Smooth muscle cell (in vitro differentiated cells): ENCODE results near the gene SCMH1. TPM values are rescaled to one million over a fixed set of nuclear protein-coding genes. Genes with fewer than 3 reads are reported as not detected.

Experiments
- DNase-seq: peaks from one replicate; lab custom pipeline; 2025; ENCODE audit not compliant: unreplicated experiment; lab: John Stamatoyannopoulos, UW
- H2AFZ ChIP-seq: fragments of 200-600 bp; sonication (generic); 2 replicates; pipeline ENCODE4 v1.6.0; 2016; ENCODE audit warnings: antibody characterized with exemption, low read depth, mild to moderate bottlenecking
- H3F3A ChIP-seq: fragments of 200-600 bp; sonication (generic); 2 replicates; pipeline ENCODE4 v1.6.0; 2017; ENCODE audit warnings: antibody characterized with exemption, low read depth
- H3K27ac ChIP-seq: fragments of 200-600 bp; sonication (generic); 2 replicates; pipeline ENCODE4 v1.5.1; 2016; ENCODE audit warnings: low read depth, mild to moderate bottlenecking
- H3K27me3 ChIP-seq: fragments of 200-600 bp; sonication (generic); 2 replicates; pipeline ENCODE4 v1.6.1; 2016; ENCODE audit warnings: low read depth, mild to moderate bottlenecking
- H3K36me3 ChIP-seq: fragments of 200-600 bp; sonication (generic); 2 replicates; pipeline ENCODE4 v1.5.1; 2016; ENCODE audit warnings: low read depth
- H3K4me1 ChIP-seq: fragments of 200-600 bp; sonication (generic); 2 replicates; pipeline ENCODE4 v1.5.1; 2016; ENCODE audit warnings: low read depth
- H3K4me2 ChIP-seq: fragments of 200-600 bp; sonication (generic); 2 replicates; pipeline ENCODE4 v1.6.0; 2016; ENCODE audit warnings: mild to moderate bottlenecking
- H3K4me3 ChIP-seq: fragments of 200-600 bp; sonication (generic); 2 replicates; pipeline ENCODE4 v1.5.1; 2016; ENCODE audit warnings: mild to moderate bottlenecking
- H3K79me2 ChIP-seq: fragments of 200-600 bp; sonication (generic); 2 replicates; pipeline ENCODE4 v1.6.0; 2016; ENCODE audit warnings: low read depth, mild to moderate bottlenecking
- H3K9ac ChIP-seq: fragments of 200-600 bp; sonication (generic); 2 replicates; pipeline ENCODE4 v1.6.0; 2016; ENCODE audit warnings: low read depth
- H3K9me3 ChIP-seq: fragments of 200-600 bp; sonication (generic); replicated peaks from 2 replicates; pipeline ENCODE4 v1.5.1; 2016; ENCODE audit warnings: low read depth
- H4K20me1 ChIP-seq: fragments of 200-600 bp; sonication (generic); 2 replicates; pipeline ENCODE4 v1.6.0; 2016; ENCODE audit warnings: low read depth
- WGBS: methylation state at CpG from one replicate; pipeline ENCODE4 v1.1.7; 2016; ENCODE audit warnings: low lambda C conversion rate; 5-methylcytosine and 5-hydroxymethylcytosine counted together
- polyA plus RNA-seq: library from polyadenylated mRNA; unstranded; fragments of >200 nt; fragmentation: Nextera tagmentation; extraction: Ambion mirVana; gene quantifications from 2 replicates; pipeline ENCODE4 v1.2.1, GENCODE V29; 2016
- total RNA-seq: library from RNA; depleted of rRNA; stranded (reverse); fragments of >200 nt; gene quantifications from 2 replicates; pipeline ENCODE4 v1.2.3, GENCODE V29; 2014
- TF ChIP-seq, protein P1 (sequence below): fragments of 200-600 bp; sonication (generic); IDR thresholded peaks from 2 replicates; pipeline ENCODE4 v1.5.1; 2017; ENCODE audit warnings: borderline replicate concordance, mild to moderate bottlenecking, antibody characterized with exemption; ENCODE audit not compliant: insufficient read depth, poor library complexity, severe bottlenecking

Gene SCMH1
- total and polyA plus RNA-seq, 2 experiments from 2014 or later = 24.0 to 46.4 TPM

GRCh38 chr1:41162441-41162840 lies 79.7 kb downstream of the SCMH1 start:
- Histone ChIP-seq H3K36me3 (peaks cover 15% of the 10 kb centered on the region), H3K4me3 (no peak overlapping the region), H3K79me2 (no peaks in the 10 kb centered on the region), H3K27ac (no peak overlapping the region), H3K4me2 (no peak overlapping the region), H3K9me3 (peaks cover 10% of the 10 kb centered on the region), H3F3A (peaks cover 23% of the 10 kb centered on the region), H3K27me3 (no peaks in the 10 kb centered on the region), H4K20me1 (no peaks in the 10 kb centered on the region), H3K4me1 (no peaks in the 10 kb centered on the region), H2AFZ (no peak overlapping the region), H3K9ac (no peak overlapping the region)
- TF ChIP-seq, protein P1, sequence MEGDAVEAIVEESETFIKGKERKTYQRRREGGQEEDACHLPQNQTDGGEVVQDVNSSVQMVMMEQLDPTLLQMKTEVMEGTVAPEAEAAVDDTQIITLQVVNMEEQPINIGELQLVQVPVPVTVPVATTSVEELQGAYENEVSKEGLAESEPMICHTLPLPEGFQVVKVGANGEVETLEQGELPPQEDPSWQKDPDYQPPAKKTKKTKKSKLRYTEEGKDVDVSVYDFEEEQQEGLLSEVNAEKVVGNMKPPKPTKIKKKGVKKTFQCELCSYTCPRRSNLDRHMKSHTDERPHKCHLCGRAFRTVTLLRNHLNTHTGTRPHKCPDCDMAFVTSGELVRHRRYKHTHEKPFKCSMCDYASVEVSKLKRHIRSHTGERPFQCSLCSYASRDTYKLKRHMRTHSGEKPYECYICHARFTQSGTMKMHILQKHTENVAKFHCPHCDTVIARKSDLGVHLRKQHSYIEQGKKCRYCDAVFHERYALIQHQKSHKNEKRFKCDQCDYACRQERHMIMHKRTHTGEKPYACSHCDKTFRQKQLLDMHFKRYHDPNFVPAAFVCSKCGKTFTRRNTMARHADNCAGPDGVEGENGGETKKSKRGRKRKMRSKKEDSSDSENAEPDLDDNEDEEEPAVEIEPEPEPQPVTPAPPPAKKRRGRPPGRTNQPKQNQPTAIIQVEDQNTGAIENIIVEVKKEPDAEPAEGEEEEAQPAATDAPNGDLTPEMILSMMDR = no peak
- no peak for DNase-seq
- 62% methylated on average over 3 of the region's 3 CpGs for WGBS

DNA sequence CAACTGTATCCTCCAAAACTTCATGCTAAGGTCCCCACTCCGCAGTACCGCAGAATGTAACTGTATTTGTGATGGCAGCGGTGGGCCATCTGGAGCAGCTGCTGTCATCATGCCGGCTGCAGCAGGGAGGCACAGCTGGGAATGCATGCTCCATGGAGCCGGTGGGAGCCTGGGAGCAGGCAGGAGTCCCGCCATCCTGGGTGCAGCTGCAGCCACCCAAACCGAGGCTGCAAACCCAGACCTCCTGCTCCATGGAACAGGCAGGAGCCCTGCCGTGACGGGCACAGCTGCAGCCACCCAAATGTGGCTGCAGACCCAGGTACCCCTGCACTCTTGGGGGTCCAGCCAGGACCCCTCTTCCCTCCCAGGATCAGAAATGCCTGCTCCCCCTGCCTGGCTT lies 80.3 kb downstream of the SCMH1 start:
- DNase-seq = no peak
- Histone ChIP-seq H3K36me3 (peaks cover 9% of the 10 kb centered on the region), H3F3A (peaks cover 23% of the 10 kb centered on the region), H3K9ac (no peak overlapping the region), H2AFZ (no peak overlapping the region), H3K4me1 (peaks cover 4% of the 10 kb centered on the region), H3K4me3 (no peak overlapping the region), H3K79me2 (no peaks in the 10 kb centered on the region), H3K27ac (no peak overlapping the region), H3K9me3 (peaks cover 4% of the 10 kb centered on the region), H3K4me2 (no peak overlapping the region), H4K20me1 (no peaks in the 10 kb centered on the region), H3K27me3 (no peaks in the 10 kb centered on the region)
- TF ChIP-seq, protein P1 = no peak
- WGBS = 93% methylated on average over 9 of the region's 9 CpGs

DNA sequence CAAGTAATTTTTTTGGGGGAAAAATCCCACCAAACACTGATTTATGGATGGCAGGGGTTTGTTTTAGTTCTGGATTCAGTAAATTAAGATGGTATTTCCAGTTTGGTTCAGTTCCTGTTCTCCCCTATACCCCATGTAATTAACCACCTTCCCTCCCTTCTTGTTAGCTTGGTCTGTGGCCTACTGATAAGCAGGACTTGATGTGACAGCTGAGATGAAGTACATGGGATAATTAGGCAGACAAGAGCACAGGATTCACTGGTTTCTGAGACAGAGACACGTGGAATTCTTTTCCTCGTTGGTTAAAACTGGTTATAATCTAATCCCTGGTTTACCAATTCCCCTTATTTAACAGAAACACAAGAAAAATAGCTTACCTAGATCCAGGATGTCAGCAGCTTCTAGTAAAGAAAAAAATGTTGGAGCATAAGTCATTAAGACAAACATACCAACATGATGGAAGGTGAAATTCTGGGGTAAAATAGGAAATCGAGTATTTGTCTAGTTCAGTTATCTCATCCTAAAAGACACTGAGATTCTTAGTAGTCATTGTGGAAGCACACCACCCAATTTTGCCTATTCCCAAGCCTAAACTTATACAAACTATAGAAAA lies 81.5 kb downstream of the SCMH1 start:
- Histone ChIP-seq H3K9ac (no peak overlapping the region), H3K9me3 (no peaks in the 10 kb centered on the region), H3K36me3 (peaks cover 3% of the 10 kb centered on the region), H4K20me1 (no peaks in the 10 kb centered on the region), H3K4me2 (no peak overlapping the region), H3K4me1 (peaks cover 4% of the 10 kb centered on the region), H3K27me3 (no peaks in the 10 kb centered on the region), H2AFZ (no peak overlapping the region), H3K4me3 (no peak overlapping the region), H3K27ac (no peak overlapping the region), H3K79me2 (no peaks in the 10 kb centered on the region), H3F3A (peaks cover 23% of the 10 kb centered on the region)
- TF ChIP-seq, protein P1 = no peak
- WGBS = 52% methylated on average over 3 of the region's 3 CpGs
- no peak for DNase-seq

- Histone ChIP-seq H3K4me1 (peaks cover 4% of the 10 kb centered on the region), H3K27me3 (no peaks in the 10 kb centered on the region), H3K9me3 (no peaks in the 10 kb centered on the region), H3K79me2 (no peaks in the 10 kb centered on the region), H4K20me1 (no peaks in the 10 kb centered on the region), H3F3A (peaks cover 23% of the 10 kb centered on the region), H3K27ac (peak overlapping the region; percentile 84), H3K36me3 (peaks cover 3% of the 10 kb centered on the region), H3K4me3 (no peak overlapping the region), H2AFZ (no peak overlapping the region), H3K9ac (no peak overlapping the region), H3K4me2 (peak overlapping the region; percentile 67)
- 89% methylated on average over 1 of the region's 1 CpG for WGBS
- TF ChIP-seq, protein P1 = no peak
- DNase-seq = no peak
Measured at GRCh38 chr1:41158966-41159365, 83.1 kb downstream of the SCMH1 start.
